Loucy (cell line): ENCODE results near the gene C3orf49.

Experiments
- H2AFZ ChIP-seq: fragments of 200-600 bp; sonication (generic); 2 replicates; pipeline ENCODE4 v1.6.0; 2016; ENCODE audit warnings: antibody characterized with exemption, mild to moderate bottlenecking, low read length, moderate library complexity
- H3F3A ChIP-seq: fragments of 200-600 bp; 2 replicates; pipeline ENCODE4 v1.6.0; 2016; ENCODE audit warnings: antibody characterized with exemption, low read depth, mild to moderate bottlenecking
- H3K27me3 ChIP-seq: fragments of 200-600 bp; sonication (generic); 2 replicates; pipeline ENCODE4 v1.6.1; 2014; ENCODE audit warnings: low read length, mild to moderate bottlenecking; ENCODE audit not compliant: insufficient read depth, poor library complexity, severe bottlenecking
- H3K36me3 ChIP-seq: fragments of 200-600 bp; sonication (generic); 2 replicates; pipeline ENCODE4 v1.6.1; 2016; ENCODE audit warnings: low read length; ENCODE audit not compliant: insufficient read depth
- H3K4me1 ChIP-seq: fragments of 200-600 bp; sonication (generic); 2 replicates; pipeline ENCODE4 v1.5.1; 2014; ENCODE audit warnings: low read length, mild to moderate bottlenecking; ENCODE audit not compliant: insufficient read depth, poor library complexity, severe bottlenecking
- H3K4me2 ChIP-seq: fragments of 200-600 bp; sonication (generic); 2 replicates; pipeline ENCODE4 v1.6.0; 2014; ENCODE audit warnings: antibody characterized with exemption, low read length, low read depth, mild to moderate bottlenecking; ENCODE audit not compliant: poor library complexity, severe bottlenecking
- H3K4me3 ChIP-seq: fragments of 200-600 bp; sonication (generic); 2 replicates; pipeline ENCODE4 v1.5.1; 2014; ENCODE audit warnings: low read length, mild to moderate bottlenecking, mixed read lengths; ENCODE audit not compliant: poor library complexity, severe bottlenecking
- H3K79me2 ChIP-seq: fragments of 200-600 bp; sonication (generic); 2 replicates; pipeline ENCODE4 v1.6.1; 2014; ENCODE audit warnings: low read length; ENCODE audit not compliant: insufficient read depth
- H3K9ac ChIP-seq: fragments of 200-600 bp; sonication (generic); 2 replicates; pipeline ENCODE4 v1.6.0; 2014; ENCODE audit warnings: mild to moderate bottlenecking, low read depth, low read length, moderate library complexity; ENCODE audit not compliant: poor library complexity, severe bottlenecking
- H3K9me2 ChIP-seq: fragments of 200-600 bp; sonication (generic); replicated peaks from 2 replicates; pipeline ENCODE4 v1.6.1; 2016; ENCODE audit warnings: low read depth, low read length, mixed read lengths
- H3K9me3 ChIP-seq: fragments of 200-600 bp; sonication (generic); 2 replicates; pipeline ENCODE4 v1.6.1; 2014; ENCODE audit warnings: mild to moderate bottlenecking, antibody characterized with exemption, low read length, low read depth; ENCODE audit not compliant: insufficient read depth
- H4K20me1 ChIP-seq: fragments of 200-600 bp; sonication (generic); 2 replicates; pipeline ENCODE4 v1.6.0; 2014; ENCODE audit warnings: antibody characterized with exemption, low read length, mild to moderate bottlenecking; ENCODE audit not compliant: insufficient read depth, poor library complexity, severe bottlenecking
- EZH2phosphoT487 ChIP-seq: fragments of 200-600 bp; IDR thresholded peaks from 2 replicates; pipeline ENCODE4 v1.6.1; 2018; ENCODE audit warnings: antibody characterized with exemption, mild to moderate bottlenecking, moderate library complexity, borderline replicate concordance
- TF ChIP-seq, protein P1 (sequence below): fragments of 200-600 bp; sonication (generic); conservative IDR thresholded peaks from 2 replicates; pipeline ENCODE4 v1.5.1; 2014; ENCODE audit warnings: mild to moderate bottlenecking, antibody characterized with exemption, low read length

The C3orf49 gene

DNA sequence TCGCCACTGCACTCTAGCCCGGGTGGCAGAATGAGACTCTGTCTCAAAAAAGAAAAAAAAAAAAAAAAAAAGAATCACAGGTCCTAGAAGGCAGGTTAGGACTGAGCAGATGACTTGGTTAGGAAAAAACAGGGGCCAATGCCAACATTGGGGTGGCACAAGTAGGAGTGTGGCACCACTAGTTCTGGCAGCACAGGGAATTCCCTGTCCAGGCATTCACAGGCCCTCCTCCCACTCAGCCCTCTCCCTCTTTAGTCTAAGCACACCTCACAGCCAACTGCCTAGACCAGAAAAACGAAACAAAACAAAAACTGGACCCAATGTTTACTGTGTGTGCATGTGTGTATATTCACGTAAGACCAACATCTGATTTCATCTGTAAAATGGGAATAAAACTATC lies 34.0 kb downstream of the C3orf49 start:
- Histone ChIP-seq H3F3A (no peaks in the 10 kb centered on the region), H3K9me3 (no peaks in the 10 kb centered on the region), H4K20me1 (no peaks in the 10 kb centered on the region), H3K4me1 (peaks cover 8% of the 10 kb centered on the region), H3K36me3 (no peaks in the 10 kb centered on the region), H3K27me3 (no peaks in the 10 kb centered on the region), H3K9ac (no peak overlapping the region), H3K4me3 (no peak overlapping the region), H3K79me2 (peaks cover 29% of the 10 kb centered on the region; the same call in 1 of the 2 replicates), H2AFZ (no peak overlapping the region), H3K9me2 (no peaks in the 10 kb centered on the region), H3K4me2 (no peak overlapping the region)
- no peak for TF ChIP-seq EZH2phosphoT487
- TF ChIP-seq, protein P1, sequence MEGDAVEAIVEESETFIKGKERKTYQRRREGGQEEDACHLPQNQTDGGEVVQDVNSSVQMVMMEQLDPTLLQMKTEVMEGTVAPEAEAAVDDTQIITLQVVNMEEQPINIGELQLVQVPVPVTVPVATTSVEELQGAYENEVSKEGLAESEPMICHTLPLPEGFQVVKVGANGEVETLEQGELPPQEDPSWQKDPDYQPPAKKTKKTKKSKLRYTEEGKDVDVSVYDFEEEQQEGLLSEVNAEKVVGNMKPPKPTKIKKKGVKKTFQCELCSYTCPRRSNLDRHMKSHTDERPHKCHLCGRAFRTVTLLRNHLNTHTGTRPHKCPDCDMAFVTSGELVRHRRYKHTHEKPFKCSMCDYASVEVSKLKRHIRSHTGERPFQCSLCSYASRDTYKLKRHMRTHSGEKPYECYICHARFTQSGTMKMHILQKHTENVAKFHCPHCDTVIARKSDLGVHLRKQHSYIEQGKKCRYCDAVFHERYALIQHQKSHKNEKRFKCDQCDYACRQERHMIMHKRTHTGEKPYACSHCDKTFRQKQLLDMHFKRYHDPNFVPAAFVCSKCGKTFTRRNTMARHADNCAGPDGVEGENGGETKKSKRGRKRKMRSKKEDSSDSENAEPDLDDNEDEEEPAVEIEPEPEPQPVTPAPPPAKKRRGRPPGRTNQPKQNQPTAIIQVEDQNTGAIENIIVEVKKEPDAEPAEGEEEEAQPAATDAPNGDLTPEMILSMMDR, result no peak

DNA sequence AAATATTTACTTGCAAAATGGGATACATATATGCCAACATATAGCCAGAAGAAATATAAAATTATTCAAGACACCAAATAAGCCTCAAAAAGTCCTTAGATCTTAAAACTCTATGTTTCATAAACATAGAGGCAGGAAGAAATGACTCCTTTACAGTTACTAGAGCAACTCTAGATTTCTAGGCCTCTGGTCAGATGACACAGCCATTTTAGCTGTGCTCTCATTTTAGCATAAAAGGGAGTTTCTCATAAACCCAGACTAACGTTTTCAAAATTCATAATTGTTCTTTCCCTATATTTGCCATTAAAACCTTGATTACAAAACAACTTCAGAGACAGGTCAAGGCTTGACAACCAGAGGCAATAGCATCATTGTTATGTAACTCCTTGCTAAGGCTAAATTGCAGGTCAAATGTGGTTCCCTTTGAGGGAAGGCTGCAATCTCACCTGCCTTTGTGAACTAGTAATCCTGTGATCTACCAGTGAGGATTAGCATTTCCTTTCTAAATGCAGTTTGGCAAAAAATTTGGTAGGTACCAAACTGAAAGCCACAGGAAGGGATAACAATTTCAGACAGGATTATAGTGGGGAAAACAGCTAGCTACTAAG lies 36.3 kb downstream of the C3orf49 start:
- no peak for TF ChIP-seq EZH2phosphoT487
- TF ChIP-seq, protein P1, result no peak
- Histone ChIP-seq H3K9me2 (no peaks in the 10 kb centered on the region), H3F3A (no peaks in the 10 kb centered on the region), H3K36me3 (no peaks in the 10 kb centered on the region), H3K27me3 (no peaks in the 10 kb centered on the region), H4K20me1 (no peaks in the 10 kb centered on the region), H3K4me1 (peaks cover 16% of the 10 kb centered on the region), H2AFZ (no peak overlapping the region), H3K9me3 (no peaks in the 10 kb centered on the region), H3K4me2 (peak overlapping the region; percentile 0), H3K9ac (no peak overlapping the region), H3K4me3 (no peak overlapping the region), H3K79me2 (peaks cover 48% of the 10 kb centered on the region; the same call in 1 of the 2 replicates)

DNA sequence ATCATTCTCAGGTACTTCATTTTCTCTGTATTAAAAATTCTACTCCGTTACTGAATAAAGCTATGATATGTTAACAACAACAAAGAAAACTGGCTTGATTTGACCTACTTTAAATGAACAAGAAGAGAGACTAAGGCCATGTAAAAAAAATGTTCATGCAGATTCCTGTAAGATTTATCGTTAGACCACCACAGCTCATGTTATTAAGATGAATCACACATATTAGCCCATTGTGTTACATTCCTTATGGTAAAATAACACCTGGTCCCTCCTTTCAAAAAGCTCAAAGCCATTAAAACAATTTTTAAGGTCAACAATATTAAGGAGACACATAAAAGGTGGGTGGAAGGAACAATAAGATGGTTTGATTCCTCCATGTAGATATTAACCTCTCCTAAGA lies 38.2 kb downstream of the C3orf49 start:
- Histone ChIP-seq H3K9me2 (no peaks in the 10 kb centered on the region), H3K9ac (no peak overlapping the region), H3K9me3 (no peaks in the 10 kb centered on the region), H3K79me2 (peaks cover 65% of the 10 kb centered on the region), H3K4me1 (peaks cover 29% of the 10 kb centered on the region), H3K4me3 (no peak overlapping the region), H2AFZ (no peak overlapping the region), H3K36me3 (no peaks in the 10 kb centered on the region), H3K4me2 (no peak overlapping the region), H3K27me3 (no peaks in the 10 kb centered on the region), H4K20me1 (peaks cover 5% of the 10 kb centered on the region), H3F3A (no peaks in the 10 kb centered on the region)
- no peak for TF ChIP-seq EZH2phosphoT487
- TF ChIP-seq, protein P1, result no peak
